ENCODE data around the gene PLP2.

GRCh38 chrX:49165901-49166881, 5.5 kb upstream of the PLP2 start:
- TF ChIP-seq POLR2A (IDR thresholded peaks at IDR 0.05; ENCODE audit: low read depth, low read length) (no peak), FOS (IDR thresholded peaks at IDR 0.05; ENCODE audit: low read depth, low read length) (no peak), MXI1 (IDR thresholded peaks at IDR 0.05; ENCODE audit: borderline replicate concordance, low read depth, low read length) (no peak), RFX5 (IDR thresholded peaks at IDR 0.05; ENCODE audit: low read depth, low read length) (no peak), CTCF (conservative IDR thresholded peaks at IDR 0.05; ENCODE audit: low read depth, low read length) (no peak), ELK1 (IDR thresholded peaks at IDR 0.05; ENCODE audit: borderline replicate concordance, low read depth, low read length) (no peak), USF2 (IDR thresholded peaks at IDR 0.05; ENCODE audit: low read depth, low read length) (no peak), RAD21 (IDR thresholded peaks at IDR 0.05; ENCODE audit: low read length) (no peak), CHD1 (IDR thresholded peaks at IDR 0.05; ENCODE audit: low read depth, low read length) (no peak), SMC3 (IDR thresholded peaks at IDR 0.05; ENCODE audit: low read depth, low read length) (no peak)

Measured in IMR-90 (cell line).